Progenitor cell of endocrine pancreas (in vitro differentiated cells): Measurements from ENCODE around the gene CFAP52. TPM values are rescaled to one million over a fixed set of nuclear protein-coding genes. Genes with fewer than 3 reads are reported as not detected.
"Not testable (repeated sequence)": the region's sequence is repeated elsewhere in the genome, so short reads cannot be mapped to it uniquely, and the experiment has no call there.

Source experiments
- DNase-seq: peaks from one replicate; pipeline ENCODE4 v3.0.0; 2021; ENCODE audit warnings: low spot score; ENCODE audit not compliant: unreplicated experiment
- H3K27ac Mint-ChIP-seq: 2 replicates; pipeline ENCODE4 v1.8.0; 2021; ENCODE audit warnings: mild to moderate bottlenecking, moderate library complexity, mixed read lengths
- H3K27me3 Mint-ChIP-seq: 2 replicates; pipeline ENCODE4 v1.8.0; 2021; ENCODE audit warnings: mixed read lengths
- H3K36me3 Mint-ChIP-seq: 2 replicates; pipeline ENCODE4 v1.8.0; 2022; ENCODE audit warnings: mixed read lengths; ENCODE audit not compliant: insufficient read depth
- H3K4me1 Mint-ChIP-seq: 2 replicates; pipeline ENCODE4 v1.8.0; 2021; ENCODE audit warnings: low read depth, mixed read lengths
- H3K4me3 Mint-ChIP-seq: 2 replicates; pipeline ENCODE4 v1.8.0; 2021; ENCODE audit warnings: low read depth, mild to moderate bottlenecking, moderate library complexity, mixed read lengths
- H3K9me3 Mint-ChIP-seq: 2 replicates; pipeline ENCODE4 v1.8.0; 2021; ENCODE audit warnings: low read depth, mixed read lengths
- total RNA-seq: library from RNA; stranded (reverse); gene quantifications from 2 replicates; pipeline ENCODE4 v1.2.1, GENCODE V29; 2021
- TF ChIP-seq, protein P1 (sequence below): fragments of 200-600 bp; sonication (generic); IDR thresholded peaks from one replicate; pipeline ENCODE4 v1.5.0; 2021; ENCODE audit warnings: antibody characterized with exemption, mild to moderate bottlenecking; ENCODE audit not compliant: unreplicated experiment

CFAP52 gene
- total RNA-seq, 1 donor from 2014 or later: 0.19 TPM

DNA sequence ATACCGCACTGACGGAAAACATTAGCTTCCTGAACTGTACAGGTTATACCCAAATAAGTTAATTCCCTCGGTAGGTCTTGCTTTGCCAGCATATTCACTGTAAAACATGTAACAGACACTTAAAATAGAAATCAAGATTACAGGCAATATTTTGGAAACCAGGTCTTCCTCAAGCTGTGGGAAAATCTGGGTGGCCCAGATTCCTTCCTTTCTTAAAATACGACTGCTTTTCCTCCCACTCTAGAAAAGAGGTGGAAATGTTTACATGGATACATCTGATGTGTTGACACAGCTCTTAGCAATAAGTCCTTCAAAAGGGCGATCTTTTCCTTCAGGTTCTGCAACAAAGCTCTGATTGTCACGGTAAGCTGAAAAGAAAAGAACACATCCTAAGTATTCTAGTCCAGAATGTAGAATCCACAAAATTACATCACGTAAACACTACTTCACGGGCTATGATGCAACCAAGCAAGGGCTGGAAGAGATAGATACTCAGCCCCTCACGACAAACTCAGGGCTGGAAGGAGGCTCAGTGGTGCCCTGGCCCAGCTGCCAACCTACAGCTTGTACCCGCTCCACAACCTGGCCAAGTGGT, 19.2 kb upstream of the CFAP52 start:
- H3K4me1 Mint-ChIP-seq: peaks cover 3% of the 10 kb centered on the region
- no peaks in the 10 kb centered on the region for H3K27me3 Mint-ChIP-seq
- peaks cover under 1% of the 10 kb centered on the region for H3K36me3 Mint-ChIP-seq
- no peak for DNase-seq
- H3K9me3 Mint-ChIP-seq: no peaks in the 10 kb centered on the region
- no peak overlapping the region for H3K4me3 Mint-ChIP-seq
- H3K27ac Mint-ChIP-seq: no peak overlapping the region
- TF ChIP-seq, protein P1, sequence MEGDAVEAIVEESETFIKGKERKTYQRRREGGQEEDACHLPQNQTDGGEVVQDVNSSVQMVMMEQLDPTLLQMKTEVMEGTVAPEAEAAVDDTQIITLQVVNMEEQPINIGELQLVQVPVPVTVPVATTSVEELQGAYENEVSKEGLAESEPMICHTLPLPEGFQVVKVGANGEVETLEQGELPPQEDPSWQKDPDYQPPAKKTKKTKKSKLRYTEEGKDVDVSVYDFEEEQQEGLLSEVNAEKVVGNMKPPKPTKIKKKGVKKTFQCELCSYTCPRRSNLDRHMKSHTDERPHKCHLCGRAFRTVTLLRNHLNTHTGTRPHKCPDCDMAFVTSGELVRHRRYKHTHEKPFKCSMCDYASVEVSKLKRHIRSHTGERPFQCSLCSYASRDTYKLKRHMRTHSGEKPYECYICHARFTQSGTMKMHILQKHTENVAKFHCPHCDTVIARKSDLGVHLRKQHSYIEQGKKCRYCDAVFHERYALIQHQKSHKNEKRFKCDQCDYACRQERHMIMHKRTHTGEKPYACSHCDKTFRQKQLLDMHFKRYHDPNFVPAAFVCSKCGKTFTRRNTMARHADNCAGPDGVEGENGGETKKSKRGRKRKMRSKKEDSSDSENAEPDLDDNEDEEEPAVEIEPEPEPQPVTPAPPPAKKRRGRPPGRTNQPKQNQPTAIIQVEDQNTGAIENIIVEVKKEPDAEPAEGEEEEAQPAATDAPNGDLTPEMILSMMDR: no peak

DNA sequence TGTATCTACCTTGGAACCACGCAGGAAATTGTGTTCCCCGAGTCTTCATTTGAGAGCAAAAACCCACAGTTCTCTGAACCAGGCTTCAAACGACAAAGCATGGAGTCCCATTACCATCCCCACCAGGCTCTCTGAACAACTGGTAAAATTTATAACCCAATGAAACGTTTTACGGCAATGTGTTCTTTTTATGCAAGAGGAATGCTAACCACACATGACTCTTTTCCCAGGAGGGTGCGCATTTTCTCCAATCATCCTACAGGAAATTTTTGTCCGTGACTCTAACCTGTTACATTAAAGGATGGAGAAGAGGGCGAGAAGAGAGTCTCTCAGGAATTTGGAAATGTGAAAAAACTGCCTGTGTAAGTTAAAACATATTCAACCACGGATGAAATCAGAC, 18.6 kb upstream of the CFAP52 start:
- Mint-ChIP-seq H3K27ac (no peak overlapping the region), H3K27me3 (no peaks in the 10 kb centered on the region), H3K36me3 (peaks cover 5% of the 10 kb centered on the region), H3K4me1 (peaks cover 3% of the 10 kb centered on the region), H3K4me3 (no peak overlapping the region), H3K9me3 (no peaks in the 10 kb centered on the region)
- DNase-seq: no peak
- TF ChIP-seq, protein P1: no peak

DNA sequence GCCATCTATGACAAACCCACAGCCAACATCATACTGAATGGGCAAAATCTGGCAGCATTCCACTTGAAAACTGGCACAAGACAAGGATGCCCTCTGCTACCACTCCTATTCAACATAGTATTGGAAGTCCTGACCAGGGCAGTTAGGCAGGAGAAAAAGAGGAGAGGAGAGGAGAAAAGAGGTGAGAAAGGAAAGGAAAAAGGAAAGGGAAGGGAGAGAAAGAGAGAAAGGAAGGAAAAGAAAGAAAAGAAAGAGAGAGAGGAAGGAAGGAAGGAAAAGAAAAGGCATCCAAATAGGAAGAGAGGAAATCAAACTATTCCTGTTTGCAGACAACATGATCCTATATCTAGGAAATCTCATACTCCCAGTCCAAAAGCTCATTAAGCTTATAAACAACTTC, 12.3 kb upstream of the CFAP52 start:
- Mint-ChIP-seq H3K36me3 (peaks cover 26% of the 10 kb centered on the region), H3K27me3 (no peaks in the 10 kb centered on the region), H3K27ac (no peak overlapping the region), H3K4me1 (peaks cover 2% of the 10 kb centered on the region), H3K9me3 (no peaks in the 10 kb centered on the region), H3K4me3 (no peak overlapping the region)
- no peak for DNase-seq
- TF ChIP-seq, protein P1: no peak

DNA sequence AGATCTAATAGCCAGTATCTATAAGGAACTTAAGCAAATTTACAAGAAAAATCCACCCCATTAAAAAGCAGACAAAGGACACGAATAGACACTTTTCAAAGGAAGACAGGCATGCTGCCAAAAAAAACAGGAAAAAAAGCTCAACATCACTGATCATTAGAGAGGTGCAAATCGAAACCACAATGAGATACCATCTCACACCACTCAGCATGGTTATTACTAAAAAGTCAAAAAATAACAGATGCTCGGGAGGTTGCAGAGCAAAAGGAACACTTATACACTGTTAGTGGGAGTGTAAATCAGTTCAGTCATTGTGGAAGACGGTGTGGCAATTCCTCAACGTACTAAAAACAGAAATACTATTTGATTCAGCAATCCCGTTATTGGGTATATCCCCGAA, 10.4 kb upstream of the CFAP52 start:
- TF ChIP-seq, protein P1: no peak
- no peak overlapping the region for H3K27ac Mint-ChIP-seq

DNA sequence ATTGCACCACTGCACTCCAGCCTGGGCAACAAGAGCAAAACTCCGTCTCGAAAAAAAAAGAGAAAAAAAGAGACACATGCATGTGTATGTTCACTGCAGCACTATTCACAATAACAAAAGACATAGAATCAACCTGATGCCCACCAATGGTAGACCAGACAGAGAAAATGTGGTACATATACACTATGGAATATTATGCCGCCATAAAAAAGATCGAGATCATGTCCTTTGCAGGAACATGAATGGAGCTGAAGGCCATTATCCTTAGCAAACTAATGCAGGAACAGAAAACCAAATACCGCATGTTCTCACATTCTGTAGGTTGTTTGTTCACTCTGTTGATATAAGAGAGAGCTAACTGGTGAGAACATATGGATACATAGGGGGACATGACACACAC, 9.7 kb upstream of the CFAP52 start:
- H3K4me3 Mint-ChIP-seq, DNase-seq, H3K27me3 Mint-ChIP-seq, H3K27ac Mint-ChIP-seq, H3K4me1 Mint-ChIP-seq, H3K9me3 Mint-ChIP-seq: not testable (repeated sequence)
- peaks cover 27% of the 10 kb centered on the region for H3K36me3 Mint-ChIP-seq

More for the DNA sequence above, 10.4 kb upstream of the CFAP52 start:
- peaks cover 27% of the 10 kb centered on the region for H3K36me3 Mint-ChIP-seq
- H3K27me3 Mint-ChIP-seq: no peaks in the 10 kb centered on the region
- no peak for DNase-seq
- H3K9me3 Mint-ChIP-seq: no peaks in the 10 kb centered on the region
- H3K4me1 Mint-ChIP-seq: peaks cover 2% of the 10 kb centered on the region
- no peak overlapping the region for H3K4me3 Mint-ChIP-seq

DNA sequence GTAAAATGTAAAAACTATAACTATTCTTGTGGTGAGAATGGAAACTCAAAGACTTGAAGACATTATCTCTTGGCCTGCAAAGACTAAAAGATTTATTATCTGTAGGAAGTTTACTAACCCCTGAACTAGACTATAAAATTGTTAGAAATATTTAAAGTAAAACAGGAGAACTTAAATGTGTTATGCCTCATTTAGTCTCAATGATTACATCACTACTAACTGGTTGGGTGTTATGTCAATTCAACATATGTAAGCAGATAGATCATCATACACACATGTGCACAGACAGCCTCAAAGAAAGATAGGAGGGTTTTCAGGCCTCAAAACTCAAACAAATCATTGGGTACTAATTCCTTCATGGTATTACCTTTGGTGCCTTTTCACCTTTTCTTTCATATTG, 8.4 kb upstream of the CFAP52 start:
- H3K4me1 Mint-ChIP-seq: peaks cover 2% of the 10 kb centered on the region
- H3K4me3 Mint-ChIP-seq: no peak overlapping the region

More for the DNA sequence above, 8.4 kb upstream of the CFAP52 start:
- TF ChIP-seq, protein P1: no peak
- no peaks in the 10 kb centered on the region for H3K27me3 Mint-ChIP-seq
- H3K27ac Mint-ChIP-seq: no peak overlapping the region
- no peak for DNase-seq
- peaks cover 21% of the 10 kb centered on the region for H3K36me3 Mint-ChIP-seq
- H3K9me3 Mint-ChIP-seq: no peaks in the 10 kb centered on the region
